K562 (cell line): ENCODE data around the gene RNGTT. TPM values are rescaled to one million over a fixed set of nuclear protein-coding genes. Genes with fewer than 3 reads are reported as not detected.
A peak's percentile ranks its signal among the peaks of the same experiment; 100 is the strongest.

Source experiments
- ADNP ChIP-seq: fragments of 200-800 bp; sonication (Bioruptor generic); IDR thresholded peaks from 2 replicates; pipeline ENCODE4 v1.6.1; 2016; ENCODE audit warnings: missing genetic modification characterization, missing compliant biosample characterization
- ARID1B ChIP-seq: fragments of 450-650 bp; IDR thresholded peaks from 2 replicates; pipeline ENCODE4 v1.6.1; 2016; ENCODE audit warnings: antibody characterized with exemption, mild to moderate bottlenecking, inconsistent platforms
- CAMTA2 ChIP-seq: fragments of 250-450 bp; sonication (Bioruptor Pico); conservative IDR thresholded peaks from 2 replicates; pipeline ENCODE4 v1.5.1; 2022
- CHD1 ChIP-seq: fragments of 200-600 bp; sonication (generic); IDR thresholded peaks from one replicate; pipeline ENCODE4 v1.6.1; 2012; ENCODE audit warnings: mild to moderate bottlenecking, moderate library complexity, low read length, inconsistent platforms
- MAZ ChIP-seq, 2 experiments: fragments of 450-650 bp in 1 of 2; sonication (generic) in 1 of 2; formaldehyde crosslinking; IDR thresholded peaks in 1 of 2; conservative IDR thresholded peaks in 1 of 2; 2 replicates each; pipeline versions ENCODE4 v1.4.0 to v1.5.0; 2020; ENCODE audit warnings: mild to moderate bottlenecking in 1 of 2, missing genetic modification reagents in 1 of 2
- POLR2AphosphoS5 ChIP-seq: IDR thresholded peaks from 2 replicates; pipeline ENCODE4 v1.6.1; 2011; ENCODE audit warnings: mild to moderate bottlenecking, low read depth, low read length, moderate library complexity; ENCODE audit not compliant: control insufficient read depth, insufficient read depth
- RFX7 ChIP-seq: fragments of 250-450 bp; sonication (Bioruptor Pico); IDR thresholded peaks from 2 replicates; pipeline ENCODE4 v1.5.1; 2021; ENCODE audit warnings: mild to moderate bottlenecking
- SMARCA4 ChIP-seq: fragments of 450-650 bp; IDR thresholded peaks from 2 replicates; pipeline ENCODE4 v1.6.1; 2016
- SMARCA5 ChIP-seq: fragments of 450-650 bp; IDR thresholded peaks from 2 replicates; pipeline ENCODE4 v1.6.1; 2016
- SRSF7 ChIP-seq: fragments of 200-400 bp; formaldehyde crosslinking; optimal IDR thresholded peaks from 2 replicates; pipeline ENCODE3; 2017; ENCODE audit warnings: mild to moderate bottlenecking, low read depth, low read length
- ZZZ3 ChIP-seq: fragments of 450-650 bp; IDR thresholded peaks from 2 replicates; pipeline ENCODE4 v1.6.1; 2016; ENCODE audit warnings: antibody characterized with exemption, mild to moderate bottlenecking, moderate library complexity
- polyA plus RNA-seq, 8 experiments: library from polyadenylated mRNA; depleted of rRNA in 4 of 8; stranded (reverse) in 5 of 8; unstranded in 3 of 8; fragments of >200 nt; fragmentation: Nextera tagmentation in 2 of 8; fragmentation: Illumina TruSeq in 1 of 8; extraction: Ambion mirVana in 2 of 8; extraction: Trizol in 1 of 8; gene quantifications; 2 replicates each; pipeline versions ENCODE4 v1.2.1 to v1.2.3, GENCODE V29; 2011 to 2014; ENCODE audit warnings: inconsistent platforms in 1 of 8, missing spikeins in 1 of 8
- total RNA-seq, 7 experiments: library from RNA; depleted of rRNA in 6 of 7; stranded (reverse); fragments of >200 nt in 6 of 7; fragmentation: Illumina TruSeq in 2 of 7; extraction: Trizol in 2 of 7; gene quantifications; 2 replicates each; pipeline versions ENCODE4 v1.2.1 to v1.2.3, GENCODE V29; 2011 to 2021; ENCODE audit warnings: low replicate concordance in 1 of 7
- TF ChIP-seq, protein P1 (sequence below): fragments of 450-650 bp; formaldehyde crosslinking; conservative IDR thresholded peaks from 2 replicates; pipeline ENCODE4 v1.4.0; 2022; ENCODE audit warnings: mild to moderate bottlenecking, missing genetic modification characterization
- TF ChIP-seq, protein P2 (sequence below): sonication (generic); formaldehyde crosslinking; IDR thresholded peaks from 2 replicates; pipeline ENCODE4 v1.8.1; 2023; ENCODE audit warnings: mild to moderate bottlenecking, missing genetic modification reagents
- TF ChIP-seq, protein P3 (sequence below): fragments of 450-650 bp; conservative IDR thresholded peaks from 2 replicates; pipeline ENCODE4 v1.6.1; 2016; ENCODE audit warnings: missing genetic modification characterization, low read depth, mild to moderate bottlenecking, control low read depth, missing compliant biosample characterization
- TF ChIP-seq, protein P4 (sequence below): fragments of 200-800 bp; sonication (Bioruptor generic); IDR thresholded peaks from 2 replicates; pipeline ENCODE4 v1.6.1; 2016; ENCODE audit warnings: missing genetic modification characterization, missing compliant biosample characterization
- TF ChIP-seq, protein P5 (sequence below): conservative IDR thresholded peaks from 2 replicates; pipeline ENCODE4 v1.6.1; 2011; ENCODE audit warnings: low read depth, mild to moderate bottlenecking, low read length; ENCODE audit not compliant: control insufficient read depth

RNGTT gene
- total and polyA plus RNA-seq, 9 of the 15 experiments (the other 6 are each of a cell fraction or from before 2014, with no cell fraction given) = 6.1 to 31.7 (median 19.5) TPM

DNA sequence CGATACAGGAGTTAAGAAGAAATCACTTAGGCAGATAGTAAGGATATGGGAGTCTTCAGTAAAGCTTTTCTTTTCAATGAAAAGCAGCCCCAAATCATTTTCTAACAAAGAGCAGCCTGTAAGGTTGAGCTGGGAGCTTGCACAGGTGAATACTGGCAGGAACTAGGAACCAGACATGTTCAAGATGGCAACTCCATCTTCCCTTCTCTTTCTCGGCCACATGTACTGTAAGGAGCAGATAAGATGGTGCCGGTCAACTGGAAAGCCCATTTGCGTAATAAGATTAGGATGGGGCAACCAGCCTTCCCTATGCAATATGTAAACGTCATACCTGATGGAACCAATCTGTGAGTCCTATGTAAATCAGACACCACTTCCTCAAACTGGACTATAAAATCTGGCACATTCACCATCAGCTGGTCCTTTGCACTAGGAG is 46.2 kb upstream of the RNGTT start (continued):
- TF ChIP-seq, protein P1, sequence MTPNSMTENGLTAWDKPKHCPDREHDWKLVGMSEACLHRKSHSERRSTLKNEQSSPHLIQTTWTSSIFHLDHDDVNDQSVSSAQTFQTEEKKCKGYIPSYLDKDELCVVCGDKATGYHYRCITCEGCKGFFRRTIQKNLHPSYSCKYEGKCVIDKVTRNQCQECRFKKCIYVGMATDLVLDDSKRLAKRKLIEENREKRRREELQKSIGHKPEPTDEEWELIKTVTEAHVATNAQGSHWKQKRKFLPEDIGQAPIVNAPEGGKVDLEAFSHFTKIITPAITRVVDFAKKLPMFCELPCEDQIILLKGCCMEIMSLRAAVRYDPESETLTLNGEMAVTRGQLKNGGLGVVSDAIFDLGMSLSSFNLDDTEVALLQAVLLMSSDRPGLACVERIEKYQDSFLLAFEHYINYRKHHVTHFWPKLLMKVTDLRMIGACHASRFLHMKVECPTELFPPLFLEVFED (CRISPR knock-in tag) = peak; percentile 71; the same call in 1 of the 2 replicates
- TF ChIP-seq, protein P2, sequence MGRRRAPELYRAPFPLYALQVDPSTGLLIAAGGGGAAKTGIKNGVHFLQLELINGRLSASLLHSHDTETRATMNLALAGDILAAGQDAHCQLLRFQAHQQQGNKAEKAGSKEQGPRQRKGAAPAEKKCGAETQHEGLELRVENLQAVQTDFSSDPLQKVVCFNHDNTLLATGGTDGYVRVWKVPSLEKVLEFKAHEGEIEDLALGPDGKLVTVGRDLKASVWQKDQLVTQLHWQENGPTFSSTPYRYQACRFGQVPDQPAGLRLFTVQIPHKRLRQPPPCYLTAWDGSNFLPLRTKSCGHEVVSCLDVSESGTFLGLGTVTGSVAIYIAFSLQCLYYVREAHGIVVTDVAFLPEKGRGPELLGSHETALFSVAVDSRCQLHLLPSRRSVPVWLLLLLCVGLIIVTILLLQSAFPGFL (CRISPR knock-in tag) = no peak
- TF ChIP-seq CAMTA2 (CRISPR knock-in tag) = no peak
- TF ChIP-seq RFX7 (CRISPR knock-in tag) = no peak
- TF ChIP-seq, protein P3, sequence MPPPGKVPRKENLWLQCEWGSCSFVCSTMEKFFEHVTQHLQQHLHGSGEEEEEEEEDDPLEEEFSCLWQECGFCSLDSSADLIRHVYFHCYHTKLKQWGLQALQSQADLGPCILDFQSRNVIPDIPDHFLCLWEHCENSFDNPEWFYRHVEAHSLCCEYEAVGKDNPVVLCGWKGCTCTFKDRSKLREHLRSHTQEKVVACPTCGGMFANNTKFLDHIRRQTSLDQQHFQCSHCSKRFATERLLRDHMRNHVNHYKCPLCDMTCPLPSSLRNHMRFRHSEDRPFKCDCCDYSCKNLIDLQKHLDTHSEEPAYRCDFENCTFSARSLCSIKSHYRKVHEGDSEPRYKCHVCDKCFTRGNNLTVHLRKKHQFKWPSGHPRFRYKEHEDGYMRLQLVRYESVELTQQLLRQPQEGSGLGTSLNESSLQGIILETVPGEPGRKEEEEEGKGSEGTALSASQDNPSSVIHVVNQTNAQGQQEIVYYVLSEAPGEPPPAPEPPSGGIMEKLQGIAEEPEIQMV (tag) = 0 out of 2 replicates have a peak, but pooled peaks have one; percentile 4
- TF ChIP-seq POLR2AphosphoS5 = no peak
- TF ChIP-seq SMARCA4 = no peak
- TF ChIP-seq CHD1 = no peak
- TF ChIP-seq SRSF7 = no peak
- TF ChIP-seq, protein P4, sequence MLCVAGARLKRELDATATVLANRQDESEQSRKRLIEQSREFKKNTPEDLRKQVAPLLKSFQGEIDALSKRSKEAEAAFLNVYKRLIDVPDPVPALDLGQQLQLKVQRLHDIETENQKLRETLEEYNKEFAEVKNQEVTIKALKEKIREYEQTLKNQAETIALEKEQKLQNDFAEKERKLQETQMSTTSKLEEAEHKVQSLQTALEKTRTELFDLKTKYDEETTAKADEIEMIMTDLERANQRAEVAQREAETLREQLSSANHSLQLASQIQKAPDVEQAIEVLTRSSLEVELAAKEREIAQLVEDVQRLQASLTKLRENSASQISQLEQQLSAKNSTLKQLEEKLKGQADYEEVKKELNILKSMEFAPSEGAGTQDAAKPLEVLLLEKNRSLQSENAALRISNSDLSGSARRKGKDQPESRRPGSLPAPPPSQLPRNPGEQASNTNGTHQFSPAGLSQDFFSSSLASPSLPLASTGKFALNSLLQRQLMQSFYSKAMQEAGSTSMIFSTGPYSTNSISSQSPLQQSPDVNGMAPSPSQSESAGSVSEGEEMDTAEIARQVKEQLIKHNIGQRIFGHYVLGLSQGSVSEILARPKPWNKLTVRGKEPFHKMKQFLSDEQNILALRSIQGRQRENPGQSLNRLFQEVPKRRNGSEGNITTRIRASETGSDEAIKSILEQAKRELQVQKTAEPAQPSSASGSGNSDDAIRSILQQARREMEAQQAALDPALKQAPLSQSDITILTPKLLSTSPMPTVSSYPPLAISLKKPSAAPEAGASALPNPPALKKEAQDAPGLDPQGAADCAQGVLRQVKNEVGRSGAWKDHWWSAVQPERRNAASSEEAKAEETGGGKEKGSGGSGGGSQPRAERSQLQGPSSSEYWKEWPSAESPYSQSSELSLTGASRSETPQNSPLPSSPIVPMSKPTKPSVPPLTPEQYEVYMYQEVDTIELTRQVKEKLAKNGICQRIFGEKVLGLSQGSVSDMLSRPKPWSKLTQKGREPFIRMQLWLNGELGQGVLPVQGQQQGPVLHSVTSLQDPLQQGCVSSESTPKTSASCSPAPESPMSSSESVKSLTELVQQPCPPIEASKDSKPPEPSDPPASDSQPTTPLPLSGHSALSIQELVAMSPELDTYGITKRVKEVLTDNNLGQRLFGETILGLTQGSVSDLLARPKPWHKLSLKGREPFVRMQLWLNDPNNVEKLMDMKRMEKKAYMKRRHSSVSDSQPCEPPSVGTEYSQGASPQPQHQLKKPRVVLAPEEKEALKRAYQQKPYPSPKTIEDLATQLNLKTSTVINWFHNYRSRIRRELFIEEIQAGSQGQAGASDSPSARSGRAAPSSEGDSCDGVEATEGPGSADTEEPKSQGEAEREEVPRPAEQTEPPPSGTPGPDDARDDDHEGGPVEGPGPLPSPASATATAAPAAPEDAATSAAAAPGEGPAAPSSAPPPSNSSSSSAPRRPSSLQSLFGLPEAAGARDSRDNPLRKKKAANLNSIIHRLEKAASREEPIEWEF (CRISPR knock-in tag) = no peak
- no peak for TF ChIP-seq ADNP (tag)
- TF ChIP-seq MAZ (CRISPR knock-in tag; conservative IDR thresholded peaks at IDR 0.05 in 1 of 2, IDR thresholded peaks at IDR 0.05 in 1 of 2) = peak in 1 of 2 experiments; percentile 13; a peak in 1 of 4 replicates
- TF ChIP-seq ARID1B = peak; percentile 46; the same call in 1 of the 2 replicates
- TF ChIP-seq, protein P5, sequence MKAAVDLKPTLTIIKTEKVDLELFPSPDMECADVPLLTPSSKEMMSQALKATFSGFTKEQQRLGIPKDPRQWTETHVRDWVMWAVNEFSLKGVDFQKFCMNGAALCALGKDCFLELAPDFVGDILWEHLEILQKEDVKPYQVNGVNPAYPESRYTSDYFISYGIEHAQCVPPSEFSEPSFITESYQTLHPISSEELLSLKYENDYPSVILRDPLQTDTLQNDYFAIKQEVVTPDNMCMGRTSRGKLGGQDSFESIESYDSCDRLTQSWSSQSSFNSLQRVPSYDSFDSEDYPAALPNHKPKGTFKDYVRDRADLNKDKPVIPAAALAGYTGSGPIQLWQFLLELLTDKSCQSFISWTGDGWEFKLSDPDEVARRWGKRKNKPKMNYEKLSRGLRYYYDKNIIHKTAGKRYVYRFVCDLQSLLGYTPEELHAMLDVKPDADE = no peak
- TF ChIP-seq SMARCA5 = no peak
- no peak for TF ChIP-seq ZZZ3
